UCSD-AML1 (cell line): Measurements from ENCODE around the gene FGD2.

Experiments used
- DNase-seq: peaks from one replicate; lab custom pipeline; 2025; ENCODE audit not compliant: unreplicated experiment; lab: John Stamatoyannopoulos, UW

Gene FGD2

DNA sequence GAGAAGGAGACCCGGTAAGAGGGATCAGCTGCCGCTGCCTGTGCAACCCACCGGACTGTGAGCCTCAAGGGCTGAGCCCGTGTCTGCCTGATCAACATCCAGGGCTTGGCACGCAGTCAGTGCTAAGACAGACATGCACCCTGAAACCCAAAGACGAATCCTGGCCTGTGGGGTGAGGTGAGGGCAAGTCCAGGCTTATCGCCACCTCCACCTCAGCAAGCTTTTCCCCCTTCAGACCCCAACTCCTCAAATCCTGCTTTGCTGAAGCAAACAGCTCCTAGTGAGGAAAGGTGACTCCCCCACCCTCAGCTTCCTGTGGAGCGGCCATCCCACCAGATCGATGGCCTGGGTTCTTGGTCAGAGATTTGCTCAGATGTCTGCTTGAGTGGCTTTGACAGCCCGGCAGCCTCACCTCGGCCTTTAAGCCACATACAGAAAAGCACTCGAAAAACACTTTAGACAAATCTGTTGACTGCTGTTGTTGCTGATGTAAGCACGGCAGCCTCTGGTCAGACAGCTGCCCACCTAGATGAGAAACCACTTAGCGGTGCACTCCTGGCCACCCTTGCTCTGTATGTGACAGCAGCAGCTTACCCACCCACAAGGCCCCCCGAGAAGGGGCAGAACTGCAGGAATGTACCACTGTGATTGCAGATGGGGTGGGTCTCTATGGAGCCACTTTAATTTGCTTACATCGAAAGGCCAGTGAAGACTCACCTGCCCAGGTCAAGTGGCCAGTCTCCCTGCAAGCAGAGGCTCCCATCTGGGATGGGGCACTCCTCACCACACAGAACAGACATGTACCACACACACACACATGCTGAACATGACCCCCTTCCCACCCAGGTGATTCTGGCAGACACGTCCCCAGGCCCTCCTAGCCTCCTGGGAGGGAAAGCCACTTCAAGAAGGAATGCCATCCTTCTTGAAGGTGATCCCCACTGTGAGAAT, 34.3 kb upstream of the FGD2 start:
- DNase-seq, result no peak

DNA sequence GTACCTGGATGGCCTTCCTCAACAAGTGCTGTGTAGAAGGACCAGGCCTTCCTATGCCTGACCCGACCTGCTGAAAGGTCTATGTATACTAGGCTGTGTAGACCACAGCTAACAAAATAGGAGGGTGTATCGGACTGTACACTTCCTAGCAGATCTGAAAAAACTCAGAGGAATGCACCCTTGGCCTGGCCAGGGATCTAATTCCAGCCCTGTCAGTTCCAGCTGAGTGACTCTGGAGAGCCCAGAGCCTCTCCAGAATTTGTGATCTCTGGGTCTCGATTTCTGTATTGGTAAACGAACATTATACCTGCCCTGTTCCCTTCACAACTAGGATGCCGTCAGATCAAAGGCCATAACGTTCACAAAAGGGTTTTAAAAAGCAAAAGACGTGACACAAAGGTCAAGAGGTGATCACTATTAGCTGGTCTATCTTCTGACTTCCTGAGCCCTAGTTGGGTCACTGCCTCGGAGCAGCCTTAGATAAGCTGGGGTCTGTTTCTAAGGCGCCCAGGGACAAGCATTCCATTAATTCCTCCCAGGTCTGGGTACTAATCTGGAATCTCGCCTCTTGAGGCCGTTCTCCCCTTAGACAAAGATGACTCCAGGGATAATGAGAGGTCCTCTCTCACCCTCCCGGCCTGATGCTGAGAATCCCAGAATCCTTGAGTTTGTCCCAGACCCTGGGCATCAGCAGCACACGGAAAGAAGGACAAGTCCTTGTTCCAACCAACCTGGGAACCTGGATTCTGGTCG, 33.4 kb upstream of the FGD2 start:
- no peak for DNase-seq

DNA sequence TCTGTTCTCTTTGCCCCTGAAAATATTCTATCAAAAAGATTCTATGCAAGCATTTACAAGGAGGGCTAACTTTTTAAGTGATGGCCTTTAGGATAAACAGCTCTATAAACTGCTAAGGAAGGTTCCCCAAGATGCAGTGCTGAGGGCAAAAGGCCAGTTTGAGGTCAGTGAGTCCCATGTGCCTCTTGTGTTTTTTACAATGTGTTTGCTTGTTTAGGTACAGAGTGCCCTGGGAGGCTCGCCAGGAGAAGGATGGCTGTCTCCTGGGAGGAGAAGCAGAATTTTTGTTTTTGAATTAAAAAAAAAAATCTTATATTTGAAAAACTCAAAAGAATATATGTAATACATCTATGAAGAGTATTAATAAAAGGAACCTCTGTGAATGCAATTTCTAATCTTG, 32.3 kb upstream of the FGD2 start:
- no peak for DNase-seq

DNA sequence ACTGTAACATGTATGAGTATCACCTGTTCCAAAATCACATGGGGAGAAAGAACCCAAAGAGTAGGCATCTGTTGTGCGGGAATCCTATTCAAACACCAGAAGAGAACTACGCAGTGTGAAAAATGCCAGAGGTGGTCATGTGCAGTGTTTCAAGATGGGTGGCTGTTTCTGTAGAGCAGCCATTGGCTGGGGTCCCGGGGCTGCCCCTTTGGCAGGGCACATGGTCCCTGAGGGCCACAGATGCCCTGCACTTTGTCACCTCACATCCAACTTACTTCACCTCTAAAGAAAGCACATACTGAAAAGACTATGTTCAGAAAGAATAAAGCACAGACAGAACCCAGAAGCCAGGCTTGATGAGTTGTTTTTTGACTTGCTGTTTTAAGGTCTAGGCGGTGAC, 31.8 kb upstream of the FGD2 start:
- no peak for DNase-seq

DNA sequence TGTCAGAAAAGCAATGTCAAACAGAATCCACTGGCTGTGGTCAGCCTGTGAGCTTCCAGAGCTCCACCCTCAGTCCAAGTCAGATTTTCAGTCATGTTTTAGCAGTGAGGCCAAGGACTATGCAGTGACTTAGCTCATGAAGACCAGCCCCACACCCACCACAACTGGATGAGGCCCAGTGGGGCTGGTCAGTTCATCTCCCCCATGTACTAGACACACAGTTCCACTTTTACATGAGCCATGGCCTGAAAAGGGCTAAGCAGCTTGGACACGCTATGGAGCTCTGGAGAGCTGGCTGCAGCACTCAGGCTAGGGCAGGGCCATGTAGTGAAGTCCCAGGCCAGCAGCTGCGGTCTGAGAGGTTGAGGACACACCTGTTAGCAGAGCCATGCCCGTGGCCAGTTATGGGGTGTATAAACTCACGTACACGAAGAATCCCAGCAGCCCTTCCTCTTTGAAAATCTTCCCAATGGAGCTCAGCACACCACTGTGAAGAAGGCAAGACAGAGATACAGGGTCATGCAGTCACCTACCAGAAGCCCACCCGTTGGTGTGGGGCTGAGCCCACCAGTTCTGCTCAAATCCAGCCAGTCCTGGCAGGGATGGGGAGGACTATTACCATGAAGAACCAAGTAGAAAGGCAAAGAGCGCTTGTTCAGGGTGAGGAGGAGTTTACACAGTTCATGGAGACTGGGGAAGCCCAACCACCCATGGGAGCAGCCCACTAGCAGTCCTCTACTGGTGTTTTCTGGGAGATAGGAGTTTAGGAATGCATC, 30.0 kb upstream of the FGD2 start:
- no peak for DNase-seq

DNA sequence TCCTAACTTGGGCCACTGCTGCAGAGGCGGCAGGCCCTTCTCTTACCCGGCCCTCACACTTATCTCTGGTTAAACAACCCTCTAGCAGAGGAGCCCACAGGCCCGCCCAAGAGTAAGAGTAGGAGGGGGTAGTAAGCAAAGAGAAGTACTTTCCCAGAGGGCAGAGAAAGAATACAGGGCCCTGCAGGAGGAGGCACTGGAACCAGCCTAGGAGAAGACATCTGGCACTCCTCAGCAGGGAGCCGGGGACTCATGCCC, 29.5 kb upstream of the FGD2 start:
- no peak for DNase-seq

DNA sequence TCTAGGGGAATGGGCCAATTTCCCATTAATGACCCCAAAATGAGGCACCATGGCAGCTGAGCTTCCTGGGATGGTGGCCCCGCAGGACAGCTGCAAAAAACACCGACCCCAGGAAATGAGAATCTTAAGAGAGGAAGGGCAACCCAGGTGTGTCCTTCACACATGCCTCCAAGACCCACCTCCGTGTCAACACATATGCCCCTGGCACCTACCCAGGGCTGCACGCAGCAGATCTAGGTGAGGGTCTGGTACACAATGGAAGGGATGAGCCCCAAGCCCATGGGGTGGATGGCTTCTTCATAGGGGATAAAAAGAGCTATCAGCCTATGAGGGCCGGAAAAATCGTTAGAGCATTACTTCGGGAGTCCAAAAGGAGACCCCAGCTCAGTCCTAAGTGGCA, 28.9 kb upstream of the FGD2 start:
- DNase-seq, result no peak

DNA sequence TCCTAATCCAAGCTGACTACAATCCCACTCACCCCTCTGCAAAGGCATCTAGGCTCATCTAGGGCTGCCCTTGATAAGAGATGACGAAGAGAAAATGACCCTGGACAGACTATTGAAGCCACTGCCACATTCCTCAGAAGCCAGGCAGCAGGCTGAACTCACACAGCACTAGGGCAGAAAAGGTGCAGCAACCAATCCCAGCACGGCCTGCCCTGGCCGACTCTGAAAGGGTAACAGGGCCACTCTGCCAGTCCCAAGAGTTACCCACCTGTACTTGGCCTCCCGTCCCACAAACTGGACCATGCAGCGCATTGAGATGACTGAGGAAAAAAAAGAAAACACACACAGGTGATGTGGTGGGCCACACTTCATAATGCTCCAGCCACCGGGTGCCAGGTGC, 28.5 kb upstream of the FGD2 start:
- DNase-seq, result no peak

DNA sequence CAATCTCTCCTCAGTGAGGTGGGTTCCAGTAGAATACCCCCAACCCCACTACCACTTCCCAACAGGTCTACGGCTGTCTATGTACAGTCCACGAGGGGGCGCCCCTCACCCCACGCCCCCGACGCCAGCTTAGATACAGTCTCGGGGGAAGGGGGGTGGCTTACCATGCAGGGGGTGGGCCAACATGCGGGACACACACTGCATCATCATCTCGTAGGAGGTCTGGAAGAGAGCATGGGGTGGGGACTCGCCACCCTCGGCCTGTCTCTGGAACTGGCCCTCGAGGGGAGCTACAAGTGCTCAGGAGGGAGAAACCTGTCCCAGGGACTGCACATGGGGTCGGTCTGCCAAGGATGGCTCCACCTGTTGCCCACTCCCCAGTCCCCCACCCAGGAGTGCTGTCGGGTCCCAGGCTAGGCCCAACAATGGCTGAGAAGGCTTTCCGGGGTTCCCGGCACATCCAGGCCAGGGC, 27.9 kb upstream of the FGD2 start:
- no peak for DNase-seq

DNA sequence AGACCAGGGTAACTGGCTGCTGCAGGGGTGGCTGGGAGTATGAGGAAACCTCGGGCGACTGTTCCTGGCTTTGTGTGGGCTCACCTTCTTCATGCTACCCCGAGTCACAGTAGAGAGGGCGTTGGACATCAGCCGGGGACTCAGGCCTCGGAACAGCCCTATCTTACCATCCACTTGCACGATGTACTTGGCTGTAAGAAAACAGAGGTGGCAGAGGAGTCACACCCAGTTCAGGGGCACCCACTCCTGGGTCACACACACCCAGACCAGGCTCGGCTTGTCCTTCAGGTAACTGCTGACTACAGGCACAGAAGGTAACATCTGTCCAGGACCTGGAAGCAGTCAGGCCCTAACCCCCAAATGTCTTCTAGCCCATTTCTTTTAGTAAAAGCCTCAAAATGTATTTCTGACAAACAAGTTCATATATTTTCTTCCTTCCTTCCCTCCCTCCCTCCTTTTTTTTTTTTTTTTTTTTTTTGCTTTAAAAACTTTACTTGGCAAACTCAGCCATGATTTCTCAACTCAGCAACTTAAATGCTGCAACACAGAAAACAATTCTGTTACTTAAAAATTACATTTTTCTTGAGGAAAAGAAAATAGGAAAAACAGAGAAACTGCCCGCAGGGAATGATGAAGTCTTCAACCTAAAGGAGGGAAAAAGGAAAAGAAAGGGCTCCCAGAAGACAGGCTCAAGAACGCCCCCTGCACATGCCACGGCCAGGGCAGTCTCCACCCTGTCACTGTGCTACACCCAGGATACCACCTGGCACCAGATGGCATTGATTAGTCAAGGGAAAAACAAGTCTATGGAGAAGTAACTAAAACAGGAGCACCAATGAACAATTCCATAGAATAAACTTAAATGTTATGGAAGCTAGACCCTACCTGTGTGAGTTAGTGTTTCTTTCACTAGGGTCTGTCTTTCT, 26.8 kb upstream of the FGD2 start:
- DNase-seq, result no peak

DNA sequence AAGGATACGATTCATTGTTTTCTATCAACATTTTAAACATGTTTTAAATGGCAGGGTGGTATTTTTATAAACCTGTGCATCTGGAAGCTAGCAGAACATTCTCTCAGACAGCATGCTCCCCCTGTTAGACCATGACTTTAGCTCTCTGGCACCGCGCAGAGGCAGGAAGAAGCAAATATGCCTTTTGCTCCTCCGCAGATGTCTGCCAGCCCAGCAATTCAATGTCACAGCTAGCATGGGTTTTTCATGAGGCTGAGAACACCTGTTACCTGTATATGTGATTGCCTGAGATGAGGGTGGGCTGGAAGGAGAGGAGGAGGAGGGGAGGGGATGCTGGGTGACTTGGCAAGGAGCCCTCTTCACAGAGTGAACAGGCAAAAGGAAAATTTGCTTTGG, 26.1 kb upstream of the FGD2 start:
- no peak for DNase-seq

DNA sequence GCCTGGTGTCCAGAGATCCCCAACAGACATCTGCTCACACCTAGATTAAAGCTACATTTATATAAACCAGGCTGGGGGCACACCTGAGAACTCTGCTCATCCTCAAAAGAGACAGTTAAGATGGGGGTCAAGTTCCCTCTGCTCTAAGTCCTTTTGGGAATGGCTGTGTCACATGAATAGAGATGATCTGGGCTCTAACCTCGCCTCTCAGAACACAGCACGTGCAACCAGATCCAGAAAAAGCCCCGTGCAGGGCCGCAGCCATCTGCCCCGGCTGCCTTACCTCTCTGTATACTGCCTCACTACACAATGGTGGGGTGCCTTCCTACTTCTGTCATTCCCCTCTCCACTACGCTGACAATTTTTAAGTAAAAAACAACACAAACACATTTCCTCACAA, 25.3 kb upstream of the FGD2 start:
- no peak for DNase-seq

DNA sequence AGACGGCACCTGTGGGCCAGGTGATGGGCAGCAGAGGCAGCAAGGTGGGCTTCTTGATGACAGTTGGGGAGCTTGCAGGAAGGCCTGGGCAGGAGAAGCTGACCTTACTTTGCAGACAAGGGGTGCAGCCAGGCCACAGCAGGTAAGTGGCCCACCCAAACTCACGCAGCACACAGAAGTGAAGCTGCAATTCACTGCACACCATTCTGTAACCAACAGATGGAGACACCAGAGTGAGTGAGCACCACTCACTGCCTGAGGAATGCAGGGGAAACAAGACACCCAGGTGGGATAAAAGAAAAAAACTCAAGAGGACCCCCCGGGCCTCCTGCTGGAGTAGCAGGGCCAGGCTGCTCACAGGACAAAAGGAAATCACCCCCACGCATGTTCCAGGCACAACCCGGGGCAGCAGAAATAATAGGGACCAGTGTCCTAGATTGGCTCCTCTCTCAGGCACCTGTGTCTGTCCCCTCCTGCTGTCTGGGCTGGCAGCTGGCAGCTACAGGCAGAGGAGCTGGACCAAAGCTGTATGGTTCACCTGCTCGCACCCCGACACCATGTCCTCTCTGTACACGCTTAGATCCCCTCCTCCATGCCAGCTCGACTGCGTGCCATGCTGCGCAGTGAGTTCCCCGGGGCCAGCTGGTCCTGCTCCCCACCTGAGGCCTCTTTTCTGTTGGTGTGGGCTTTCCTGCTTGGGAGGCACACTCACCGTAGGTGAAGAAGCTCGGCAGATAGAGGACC, 24.4 kb upstream of the FGD2 start:
- no peak for DNase-seq

DNA sequence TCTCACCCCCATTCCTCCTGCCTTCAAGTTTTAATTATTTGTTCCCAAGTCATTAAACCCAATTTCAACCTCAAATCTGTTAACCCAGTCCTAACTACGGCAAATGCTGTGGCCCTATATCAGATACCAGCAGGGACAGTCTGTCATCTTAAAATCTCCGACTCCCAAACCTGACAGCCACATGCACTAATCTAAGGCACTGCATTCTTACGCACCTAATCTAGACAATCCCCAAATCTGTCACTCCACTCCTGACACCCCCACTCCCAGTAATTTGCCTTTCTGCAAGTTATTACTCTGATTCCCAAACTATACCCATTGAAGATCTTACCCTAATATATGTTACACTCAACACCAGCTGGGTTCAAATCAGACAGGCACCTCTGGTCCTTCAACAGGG, 21.9 kb upstream of the FGD2 start:
- DNase-seq, result no peak

DNA sequence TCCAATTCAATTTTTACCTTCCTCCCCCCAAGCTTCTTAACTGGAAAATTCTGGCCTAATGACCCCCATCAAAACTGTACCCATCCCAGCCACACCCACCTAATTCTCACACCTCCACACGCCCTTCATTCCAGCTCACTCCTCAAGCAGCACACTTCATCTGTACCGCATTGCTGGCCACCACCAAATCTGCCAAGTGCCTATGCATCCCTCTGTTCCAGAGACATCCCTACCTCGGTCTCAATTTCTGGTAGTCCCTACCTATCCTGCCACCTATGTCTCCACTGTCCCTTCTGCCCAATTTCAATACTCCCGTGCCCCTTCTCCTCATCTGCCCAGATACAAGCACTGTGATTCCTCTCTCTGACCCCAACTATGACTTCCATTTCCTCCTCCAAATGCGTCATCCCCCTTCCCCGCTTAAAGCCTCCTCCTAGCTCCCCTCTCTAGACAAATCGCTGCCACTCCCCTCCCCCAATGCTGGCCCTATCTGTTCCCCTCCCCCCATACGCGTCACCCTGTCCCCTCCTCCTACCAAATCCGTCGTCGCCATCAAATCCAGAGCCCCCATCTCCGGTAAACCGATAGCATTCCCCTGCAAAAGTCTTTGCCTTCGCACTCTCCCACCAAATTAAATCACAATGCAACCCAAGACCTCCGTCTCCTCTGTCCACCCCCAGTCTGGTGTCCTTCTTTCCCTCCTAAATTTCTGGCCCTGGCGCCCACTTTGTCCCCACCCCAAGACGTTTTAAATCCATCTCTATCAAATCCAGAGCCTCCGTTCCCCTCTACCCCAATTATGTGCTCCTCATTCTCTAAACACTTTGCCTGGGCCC, 20.7 kb upstream of the FGD2 start:
- DNase-seq, result no peak

DNA sequence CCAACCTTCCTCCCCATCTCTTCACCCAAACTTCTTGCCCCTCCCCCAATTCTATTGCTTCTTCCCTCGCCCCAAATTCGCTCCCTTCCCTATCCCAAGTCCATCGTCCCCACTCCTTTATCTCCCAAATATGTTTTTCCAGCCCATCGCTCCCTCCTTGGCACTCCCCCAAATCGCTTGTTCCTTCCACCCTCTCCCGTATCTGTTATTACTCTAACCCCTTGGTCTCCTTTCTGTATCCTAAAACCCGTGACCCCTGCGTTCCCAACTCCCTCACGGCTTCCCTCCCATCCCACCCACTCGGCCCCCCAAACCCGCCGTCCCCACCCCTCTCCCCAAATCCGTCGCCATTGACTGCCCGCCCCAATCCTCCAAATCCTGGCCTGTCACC, 20.0 kb upstream of the FGD2 start:
- no peak for DNase-seq

DNA sequence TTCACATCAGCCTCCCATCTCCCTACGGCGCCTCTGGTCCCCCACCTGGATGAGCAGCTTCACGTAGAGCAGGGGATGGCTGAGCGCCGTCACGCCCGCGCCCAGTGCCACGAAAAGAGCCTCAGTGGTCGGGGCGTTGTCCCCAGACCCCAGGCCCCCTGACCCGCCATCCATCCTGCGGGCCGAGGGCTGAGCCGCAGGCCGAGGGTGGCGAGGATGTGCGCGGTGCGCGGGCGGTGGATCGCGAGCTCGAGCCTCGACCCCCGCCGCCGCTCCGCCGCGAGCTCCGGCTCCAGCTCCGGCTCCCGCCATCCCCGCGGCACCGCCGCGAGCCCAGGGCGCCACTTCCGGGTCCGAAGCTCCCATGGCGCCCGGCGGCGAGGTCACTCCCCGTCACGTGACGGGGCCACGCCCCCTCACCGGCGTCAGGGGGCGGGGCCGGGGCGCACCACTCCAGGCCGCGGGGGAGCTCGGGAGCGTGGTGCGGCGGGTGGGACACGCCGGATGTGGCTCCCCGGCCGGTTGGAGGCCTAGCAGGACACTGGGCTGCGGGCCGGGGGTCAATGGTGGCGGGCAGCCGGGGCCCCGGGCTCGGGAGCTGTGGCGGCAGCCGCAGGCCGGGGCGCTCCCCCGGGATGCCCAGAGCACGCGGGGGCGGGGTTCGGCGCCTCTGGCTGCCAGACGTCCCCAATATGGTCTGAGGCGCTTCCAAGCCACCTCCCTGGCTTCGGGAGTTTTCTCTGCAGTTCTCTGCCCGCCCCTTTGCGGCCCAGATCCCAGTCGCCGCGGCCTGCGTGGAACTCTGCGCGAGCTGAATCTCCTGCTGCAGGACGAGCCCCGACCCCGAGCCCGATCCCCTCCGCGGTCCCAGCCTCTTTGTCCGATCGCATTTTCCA, 19.4 kb upstream of the FGD2 start, which contains the start of gene MTCH1:
MTCH1 (minus strand) TSS at position 389 of the 896 bp plus-strand sequence; CDS start at position 366, 23 bp downstream.
- DNase-seq, result peak; percentile 94

DNA sequence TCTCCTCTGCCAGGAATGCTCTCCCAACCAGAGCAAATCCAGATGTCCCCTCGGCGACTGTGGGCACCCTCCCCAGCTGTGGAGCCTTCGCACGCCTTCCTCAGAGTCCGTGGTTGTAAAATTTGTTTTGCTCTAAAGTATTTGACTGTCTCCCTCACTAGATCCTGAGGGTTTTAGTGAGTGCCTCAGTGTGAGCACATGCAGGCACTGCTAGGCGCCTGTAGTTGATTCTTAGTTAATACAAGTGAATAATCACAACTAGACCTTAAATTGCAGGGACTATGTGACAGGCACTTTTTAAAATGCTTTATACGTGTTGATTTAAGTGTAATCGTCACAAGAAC, 18.8 kb upstream of the FGD2 start:
- DNase-seq, result no peak
